Measurements from ENCODE around the gene UNC45A.
"Not testable (repeated sequence)": the region's sequence is repeated elsewhere in the genome, so short reads cannot be mapped to it uniquely, and the experiment has no call there.

Gene UNC45A

GRCh38 chr15:90902840-90903732 is 32.0 kb upstream of the UNC45A start, which contains the start of gene MAN2A2:
Gene MAN2A2 (plus strand): TSS chr15:90903302. CDS start chr15:90904208, 906 bp downstream.
- in situ Hi-C loops (cut with MboI; ENCODE audit: low sequenced_read_pairs): no loop called here

- in situ Hi-C loops (cut with MboI; ENCODE audit: low sequenced_read_pairs): no loop called here
Observed at GRCh38 chr15:90903733-90904536, 31.1 kb upstream of the UNC45A start.

- in situ Hi-C loops (cut with MboI; ENCODE audit: low sequenced_read_pairs): no loop called here
Observed at GRCh38 chr15:90904746-90905145, 30.3 kb upstream of the UNC45A start.

GRCh38 chr15:90905306-90906180 is 29.5 kb upstream of the UNC45A start:
- in situ Hi-C loops (cut with MboI; ENCODE audit: low sequenced_read_pairs): no loop called here

GRCh38 chr15:90906181-90906849 is 28.8 kb upstream of the UNC45A start:
- in situ Hi-C loops (cut with MboI; ENCODE audit: low sequenced_read_pairs): no loop called here

GRCh38 chr15:90907051-90907660 is 27.9 kb upstream of the UNC45A start:
- in situ Hi-C loops (cut with MboI; ENCODE audit: low sequenced_read_pairs): no loop called here

- in situ Hi-C loops (cut with MboI; ENCODE audit: low sequenced_read_pairs): no loop called here
Observed at GRCh38 chr15:90907838-90908507, 27.1 kb upstream of the UNC45A start.

GRCh38 chr15:90909449-90909848 is 25.6 kb upstream of the UNC45A start:
- in situ Hi-C loops (cut with MboI; ENCODE audit: low sequenced_read_pairs): not testable (repeated sequence)

- in situ Hi-C loops (cut with MboI; ENCODE audit: low sequenced_read_pairs): no loop called here
Observed at GRCh38 chr15:90909976-90910375, 25.1 kb upstream of the UNC45A start.

GRCh38 chr15:90910441-90911301 is 24.4 kb upstream of the UNC45A start:
- in situ Hi-C loops (cut with MboI; ENCODE audit: low sequenced_read_pairs): no loop called here

GRCh38 chr15:90911302-90911623 is 23.8 kb upstream of the UNC45A start:
- in situ Hi-C loops (cut with MboI; ENCODE audit: low sequenced_read_pairs): no loop called here

GRCh38 chr15:90911906-90912769 is 22.9 kb upstream of the UNC45A start:
- in situ Hi-C loops (cut with MboI; ENCODE audit: low sequenced_read_pairs): no loop called here

- in situ Hi-C loops (cut with MboI; ENCODE audit: low sequenced_read_pairs): no loop called here
Observed at GRCh38 chr15:90912770-90913075, 22.4 kb upstream of the UNC45A start.

- in situ Hi-C loops (cut with MboI; ENCODE audit: low sequenced_read_pairs): no loop called here
Observed at GRCh38 chr15:90913398-90913944, 21.6 kb upstream of the UNC45A start.

GRCh38 chr15:90914305-90915080 is 20.6 kb upstream of the UNC45A start:
- in situ Hi-C loops (cut with MboI; ENCODE audit: low sequenced_read_pairs): no loop called here

GRCh38 chr15:90915216-90915807 is 19.8 kb upstream of the UNC45A start:
- in situ Hi-C loops (cut with MboI; ENCODE audit: low sequenced_read_pairs): no loop called here
